GM12865 (cell line): ENCODE data around the gene CAPRIN2.

Source experiments
- DNase-seq: peaks from one replicate; pipeline ENCODE4 v3.0.0; 2010; ENCODE audit warnings: low read depth
- H3K4me3 ChIP-seq: 2 replicates; pipeline ENCODE4 v1.5.1; 2011; ENCODE audit warnings: mild to moderate bottlenecking, low read depth, low read length, control low read depth
- TF ChIP-seq, protein P1 (sequence below): IDR thresholded peaks from 2 replicates; pipeline ENCODE4 v1.5.1; 2011; ENCODE audit warnings: low read length, control low read depth, low read depth, inconsistent platforms; ENCODE audit not compliant: insufficient read depth; ENCODE audit errors: missing control alignments

The CAPRIN2 gene

DNA sequence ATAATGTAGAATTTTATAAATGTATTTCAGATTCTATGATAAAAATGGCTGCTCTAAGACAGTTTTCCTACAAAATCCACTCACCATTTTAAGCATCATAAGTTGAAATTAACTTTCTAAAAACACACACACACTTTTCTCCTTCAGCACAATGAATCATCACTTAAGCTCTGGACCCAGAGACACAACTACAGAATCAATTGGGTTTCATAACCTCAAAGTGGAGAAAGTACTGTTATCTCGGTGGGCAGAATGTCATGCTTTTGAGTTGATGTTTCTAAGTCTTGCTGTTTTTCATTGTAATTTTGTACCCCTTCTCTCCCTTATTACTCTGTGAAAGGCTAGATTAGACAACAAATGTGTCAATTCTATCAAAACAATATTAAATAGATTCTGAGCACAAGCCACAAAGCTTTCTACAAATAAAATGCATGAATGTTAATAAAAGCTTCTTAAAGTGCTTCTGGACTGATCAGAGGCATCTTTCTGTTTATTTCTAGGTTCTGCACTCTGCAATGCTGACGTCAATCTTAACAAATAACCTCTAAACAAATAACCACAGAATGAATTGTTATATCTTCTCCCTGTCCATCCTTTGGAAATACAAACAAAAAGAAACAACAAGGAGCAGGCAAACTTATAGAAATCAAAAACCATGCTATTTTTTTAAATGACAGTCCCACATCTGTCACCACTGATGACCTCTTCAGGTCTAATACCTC is 67.3 kb downstream of the CAPRIN2 start:
- DNase-seq, result no peak
- H3K4me3 ChIP-seq, result no peak overlapping the region
- TF ChIP-seq, protein P1, sequence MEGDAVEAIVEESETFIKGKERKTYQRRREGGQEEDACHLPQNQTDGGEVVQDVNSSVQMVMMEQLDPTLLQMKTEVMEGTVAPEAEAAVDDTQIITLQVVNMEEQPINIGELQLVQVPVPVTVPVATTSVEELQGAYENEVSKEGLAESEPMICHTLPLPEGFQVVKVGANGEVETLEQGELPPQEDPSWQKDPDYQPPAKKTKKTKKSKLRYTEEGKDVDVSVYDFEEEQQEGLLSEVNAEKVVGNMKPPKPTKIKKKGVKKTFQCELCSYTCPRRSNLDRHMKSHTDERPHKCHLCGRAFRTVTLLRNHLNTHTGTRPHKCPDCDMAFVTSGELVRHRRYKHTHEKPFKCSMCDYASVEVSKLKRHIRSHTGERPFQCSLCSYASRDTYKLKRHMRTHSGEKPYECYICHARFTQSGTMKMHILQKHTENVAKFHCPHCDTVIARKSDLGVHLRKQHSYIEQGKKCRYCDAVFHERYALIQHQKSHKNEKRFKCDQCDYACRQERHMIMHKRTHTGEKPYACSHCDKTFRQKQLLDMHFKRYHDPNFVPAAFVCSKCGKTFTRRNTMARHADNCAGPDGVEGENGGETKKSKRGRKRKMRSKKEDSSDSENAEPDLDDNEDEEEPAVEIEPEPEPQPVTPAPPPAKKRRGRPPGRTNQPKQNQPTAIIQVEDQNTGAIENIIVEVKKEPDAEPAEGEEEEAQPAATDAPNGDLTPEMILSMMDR, result no peak

DNA sequence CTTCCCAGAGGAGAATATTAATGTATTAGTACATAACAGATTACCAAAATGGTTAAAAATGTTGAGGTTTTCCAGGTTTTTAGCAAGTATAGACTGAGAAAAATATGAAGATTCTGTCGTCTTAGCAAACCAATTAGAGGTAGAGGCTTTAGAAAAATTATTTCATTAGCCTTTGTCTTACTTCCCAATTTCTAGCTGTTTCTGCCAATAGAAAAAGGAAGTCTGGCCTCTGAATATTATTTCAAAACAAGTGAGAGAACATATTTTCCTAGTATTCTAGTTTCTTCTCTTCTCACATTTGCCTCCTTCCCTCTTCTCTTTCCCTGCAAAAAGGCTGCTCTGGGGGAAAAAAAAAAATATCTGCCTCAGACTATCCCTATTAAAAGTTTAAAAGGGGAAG is 75.5 kb downstream of the CAPRIN2 start:
- TF ChIP-seq, protein P1, result no peak
- DNase-seq, result no peak
- H3K4me3 ChIP-seq, result no peak overlapping the region

DNA sequence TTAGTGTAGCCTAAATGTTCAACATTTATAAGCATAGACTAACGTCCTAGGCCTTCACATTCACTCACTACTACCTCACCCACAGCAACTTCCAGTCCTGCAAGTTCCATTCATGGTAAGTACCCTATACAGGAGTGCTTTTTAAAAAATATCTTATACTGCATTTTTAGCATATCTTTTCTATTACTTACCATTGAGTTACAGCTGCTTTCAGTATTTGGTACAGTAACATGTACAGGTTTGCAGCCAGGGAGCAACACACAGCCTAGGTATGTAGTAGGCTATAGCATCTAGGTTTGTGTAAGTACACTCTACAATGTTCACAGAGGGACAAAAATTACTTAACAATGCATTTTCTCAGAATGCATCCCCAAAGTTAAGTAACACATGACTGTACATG is 76.5 kb downstream of the CAPRIN2 start:
- TF ChIP-seq, protein P1, result no peak
- no peak for DNase-seq
- H3K4me3 ChIP-seq, result no peak overlapping the region

GRCh38 chr12:30661210-30661609 is 93.5 kb downstream of the CAPRIN2 start:
- H3K4me3 ChIP-seq, result no peak overlapping the region
- DNase-seq, result no peak
- TF ChIP-seq, protein P1, result no peak
